ENCODE results near the gene FOXL1.

DNA sequence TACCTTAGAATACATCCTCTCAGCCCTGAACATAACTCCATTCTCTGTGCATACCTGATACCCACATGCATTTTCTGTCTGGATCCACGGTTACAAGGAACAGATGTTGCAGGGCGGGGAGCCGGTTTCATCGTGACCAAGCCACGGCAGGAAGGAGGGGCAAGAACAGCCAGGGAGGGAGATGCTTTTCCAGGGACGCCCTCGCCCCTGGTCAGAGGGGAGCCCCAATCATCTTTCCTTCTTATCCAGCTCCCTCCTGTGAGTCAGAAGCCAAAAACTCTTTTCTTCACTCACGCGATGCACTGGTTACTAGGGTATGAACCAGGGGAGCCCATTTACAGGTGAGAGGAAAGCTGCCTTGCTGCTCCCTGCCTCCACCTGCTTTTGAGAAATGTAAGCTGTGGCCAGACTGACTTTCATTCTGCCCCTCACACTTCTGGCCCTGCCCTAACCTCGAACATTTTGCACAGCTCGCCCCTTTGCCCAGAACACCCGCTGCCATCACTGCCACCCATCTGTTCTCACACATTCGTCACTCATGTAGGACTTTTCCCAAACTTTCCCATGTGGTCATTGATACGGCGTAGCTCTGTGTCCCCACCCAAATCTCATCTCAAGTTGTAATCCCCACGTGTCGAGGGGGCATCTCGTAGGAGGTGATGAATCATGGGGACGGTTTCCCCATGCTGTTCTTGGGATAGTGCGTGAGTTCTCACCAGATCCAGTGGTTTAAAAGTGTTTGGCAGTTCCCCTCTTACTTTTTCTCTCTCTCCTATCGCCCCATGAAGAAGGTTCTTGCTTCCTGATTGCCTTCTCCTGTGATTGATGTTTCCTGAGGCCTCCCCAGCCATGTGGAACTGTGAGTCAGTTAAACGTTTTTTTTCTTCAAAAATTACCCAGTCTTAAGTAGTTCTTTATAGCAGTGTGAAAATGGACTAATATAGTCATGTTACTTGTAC, 20.5 kb downstream of the FOXL1 start:
- TF ChIP-seq EP300 (IDR thresholded peaks at IDR 0.05; ENCODE audit: borderline replicate concordance) (no peak), EGR1 (IDR thresholded peaks at IDR 0.05) (no peak), REST (IDR thresholded peaks at IDR 0.05; ENCODE audit: low read depth) (no peak), RAD21 (IDR thresholded peaks at IDR 0.05; ENCODE audit: low read depth) (no peak), TAF1 (IDR thresholded peaks at IDR 0.05; ENCODE audit: low read depth) (no peak), CEBPB (IDR thresholded peaks at IDR 0.05) (no peak), TCF12 (IDR thresholded peaks at IDR 0.05; ENCODE audit: low read depth) (no peak), FOXM1 (IDR thresholded peaks at IDR 0.05; ENCODE audit: borderline replicate concordance, low read depth) (no peak), ZBTB7A (IDR thresholded peaks at IDR 0.05; ENCODE audit: low read depth) (no peak), CREB1 (IDR thresholded peaks at IDR 0.05; ENCODE audit: low read depth) (no peak), TEAD4 (IDR thresholded peaks at IDR 0.05) (no peak)
- TF ChIP-seq, protein P1, sequence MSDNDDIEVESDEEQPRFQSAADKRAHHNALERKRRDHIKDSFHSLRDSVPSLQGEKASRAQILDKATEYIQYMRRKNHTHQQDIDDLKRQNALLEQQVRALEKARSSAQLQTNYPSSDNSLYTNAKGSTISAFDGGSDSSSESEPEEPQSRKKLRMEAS (IDR thresholded peaks at IDR 0.05), result no peak
- TF ChIP-seq, protein P2, sequence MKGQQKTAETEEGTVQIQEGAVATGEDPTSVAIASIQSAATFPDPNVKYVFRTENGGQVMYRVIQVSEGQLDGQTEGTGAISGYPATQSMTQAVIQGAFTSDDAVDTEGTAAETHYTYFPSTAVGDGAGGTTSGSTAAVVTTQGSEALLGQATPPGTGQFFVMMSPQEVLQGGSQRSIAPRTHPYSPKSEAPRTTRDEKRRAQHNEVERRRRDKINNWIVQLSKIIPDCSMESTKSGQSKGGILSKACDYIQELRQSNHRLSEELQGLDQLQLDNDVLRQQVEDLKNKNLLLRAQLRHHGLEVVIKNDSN (IDR thresholded peaks at IDR 0.05), result no peak
